K562 (cell line): ENCODE data around the gene MAP4K5. TPM values are rescaled to one million over a fixed set of nuclear protein-coding genes. Genes with fewer than 3 reads are reported as not detected.

Experiments used
- ATAC-seq: fragments of 200-7000 bp; cut with Tn5 transposase; 3 replicates; pipeline ENCODE4 v1.9.1; 2020; ENCODE audit warnings: moderate library complexity
- BruUV-seq: library from RNA; stranded (reverse); fragments of 400-500 nt; replicated peaks from 2 replicates; lab custom pipeline; 2021; lab: Mats Ljungman, UMichigan
- CTCF ChIA-PET: fragments of 300-600 bp; formaldehyde crosslinking; extraction: SDS; loops from one replicate; lab custom pipeline; 2021; ENCODE audit warnings: low intra/inter-chr PET ratio; lab: Yijun Ruan, JAX
- POLR2A ChIA-PET: fragments of 300-600, 350-650 bp; sonication (Branson Sonifier 250); formaldehyde crosslinking; extraction: SDS; loops from one replicate; lab custom pipeline; 2021; ENCODE audit warnings: antibody characterized with exemption, inconsistent platforms; lab: Yijun Ruan, JAX
- DNase-seq, 4 experiments: peaks; one replicate each; pipeline versions ENCODE4 v3.0.0 to v3.0.0-alpha.2; 2011 to 2018; ENCODE audit warnings: low spot score in 3 of 4, mixed read lengths in 3 of 4; ENCODE audit errors: extremely low read depth in 1 of 4
- FAIRE-seq: peaks from 2 replicates; lab custom pipeline; 2011; peaks lifted over from hg19 to GRCh38; lab: Jason Lieb, UNC
- H2AFZ ChIP-seq: 2 replicates; pipeline ENCODE4 v1.6.0; 2011; ENCODE audit warnings: low read depth, low read length, control low read depth, inconsistent platforms
- H3K27ac ChIP-seq: fragments of 200-600 bp; 3 replicates; pipeline ENCODE4 v1.8.0; 2011; ENCODE audit warnings: low read depth, mild to moderate bottlenecking, control low read depth, inconsistent platforms, low read length, moderate library complexity, mixed read lengths; ENCODE audit errors: extremely low read depth
- H3K27me3 ChIP-seq, 2 experiments: fragments of 300-600 bp in 1 of 2; 2 replicates in 1 of 2; 3 replicates in 1 of 2; pipeline versions ENCODE4 v1.6.0 to v1.8.0; 2011; ENCODE audit warnings: inconsistent platforms in 2 of 2, low read length in 2 of 2, mild to moderate bottlenecking in 1 of 2, mixed read lengths in 1 of 2, moderate library complexity in 1 of 2; ENCODE audit not compliant: control insufficient read depth in 2 of 2, insufficient read depth in 2 of 2
- H3K36me3 ChIP-seq: fragments of 300-600 bp; 3 replicates; pipeline ENCODE4 v1.8.0; 2011; ENCODE audit warnings: mild to moderate bottlenecking, low read length, inconsistent platforms; ENCODE audit not compliant: control insufficient read depth, insufficient read depth
- H3K4me1 ChIP-seq, 2 experiments: fragments of 200-600 bp in 1 of 2; replicated peaks in 1 of 2; 2 replicates in 1 of 2; 3 replicates in 1 of 2; pipeline versions ENCODE4 v1.5.1 to v1.8.0; 2011; ENCODE audit warnings: inconsistent platforms in 2 of 2, low read length in 2 of 2, mild to moderate bottlenecking in 1 of 2, mixed read lengths in 1 of 2, moderate library complexity in 1 of 2; ENCODE audit not compliant: control insufficient read depth in 2 of 2, insufficient read depth in 2 of 2
- H3K4me2 ChIP-seq: 2 replicates; pipeline ENCODE4 v1.6.1; 2011; ENCODE audit warnings: low read length, control low read depth, inconsistent platforms, mixed read lengths; ENCODE audit not compliant: insufficient read depth
- H3K4me3 ChIP-seq: fragments of 200-600 bp; sonication (generic), shearing (Covaris generic); 2 replicates; pipeline ENCODE4 v1.5.1; 2016; ENCODE audit warnings: control low read depth, inconsistent platforms
- H3K79me2 ChIP-seq: fragments of 200-600 bp; 3 replicates; pipeline ENCODE4 v1.8.0; 2011; ENCODE audit warnings: low read length, inconsistent platforms; ENCODE audit not compliant: control insufficient read depth, insufficient read depth
- H3K9ac ChIP-seq, 2 experiments: 2 replicates each; pipeline versions ENCODE4 v1.6.0 to v1.6.1; 2011; ENCODE audit warnings: low read depth in 2 of 2, low read length in 2 of 2, control low read depth in 1 of 2, inconsistent platforms in 1 of 2, mild to moderate bottlenecking in 1 of 2, mixed read lengths in 1 of 2; ENCODE audit not compliant: insufficient read depth in 1 of 2
- H3K9me1 ChIP-seq: one replicate; pipeline ENCODE4 v1.6.0; 2011; ENCODE audit warnings: inconsistent platforms, mild to moderate bottlenecking, low read length, moderate library complexity; ENCODE audit not compliant: control insufficient read depth, insufficient read depth
- H3K9me3 ChIP-seq: replicated peaks from 2 replicates; pipeline ENCODE4 v1.5.1; 2011; ENCODE audit warnings: low read depth, low read length, inconsistent platforms; ENCODE audit not compliant: control insufficient read depth, insufficient read depth
- H4K20me1 ChIP-seq: replicated peaks from 2 replicates; pipeline ENCODE4 v1.6.1; 2011; ENCODE audit warnings: low read length, inconsistent platforms, mixed read lengths; ENCODE audit not compliant: control insufficient read depth, insufficient read depth
- CHD4 ChIP-seq: fragments of 200-600 bp; sonication (generic); IDR thresholded peaks from 3 replicates; pipeline ENCODE4 v1.6.1; 2012; ENCODE audit warnings: low read depth, mild to moderate bottlenecking, mixed read lengths, low read length, inconsistent platforms; ENCODE audit not compliant: insufficient read depth, insufficient replicate concordance, poor library complexity, severe bottlenecking
- ID3 ChIP-seq, 2 experiments: fragments of 250-450 bp in 1 of 2; fragments of 450-650 bp in 1 of 2; sonication (Bioruptor Pico) in 1 of 2; IDR thresholded peaks; 2 replicates each; pipeline versions ENCODE4 v1.6.1 to v1.8.0; 2016 to 2021; ENCODE audit warnings: mild to moderate bottlenecking in 2 of 2, moderate library complexity in 2 of 2, missing compliant biosample characterization in 1 of 2, missing genetic modification characterization in 1 of 2
- NBN ChIP-seq: fragments of 450-650 bp; IDR thresholded peaks from 2 replicates; pipeline ENCODE4 v1.6.1; 2016; ENCODE audit warnings: low read depth, mild to moderate bottlenecking
- PTRF ChIP-seq: fragments of 450-650 bp; IDR thresholded peaks from 2 replicates; pipeline ENCODE4 v1.6.1; 2016; ENCODE audit warnings: mild to moderate bottlenecking, missing genetic modification characterization, missing compliant biosample characterization
- ZKSCAN3 ChIP-seq: fragments of 250-450 bp; sonication (Bioruptor Pico); IDR thresholded peaks from 2 replicates; pipeline ENCODE4 v1.4.0; 2020
- ZNF408 ChIP-seq: fragments of 250-450 bp; sonication (Bioruptor Pico); IDR thresholded peaks from 2 replicates; pipeline ENCODE4 v1.4.0; 2020; ENCODE audit warnings: low read depth, mild to moderate bottlenecking, moderate library complexity
- WGBS: fragments of 100-300 bp; shearing (Covaris generic); methylation state at CpG from one replicate; pipeline ENCODE4 v1.1.6; 2016; ENCODE audit warnings: low coverage, mixed read lengths; ENCODE audit not compliant: insufficient coverage; ENCODE audit errors: missing lambda C conversion rate; 5-methylcytosine and 5-hydroxymethylcytosine counted together
- in situ Hi-C: fragments of 300-500 bp; cut with MboI; formaldehyde crosslinking; loops from 4 replicates; pipeline ENCODE4 v1.15.0; 2018; ENCODE audit warnings: inconsistent platforms, mixed read lengths
- intact Hi-C: fragments of 100-400 bp; cut with micrococcal nuclease; formaldehyde crosslinking; loops from 2 replicates; pipeline ENCODE4 v1.14.2; 2022
- polyA plus RNA-seq, 8 experiments: library from polyadenylated mRNA; depleted of rRNA in 4 of 8; stranded (reverse) in 5 of 8; unstranded in 3 of 8; fragments of >200 nt; fragmentation: Nextera tagmentation in 2 of 8; fragmentation: Illumina TruSeq in 1 of 8; extraction: Ambion mirVana in 2 of 8; extraction: Trizol in 1 of 8; gene quantifications; 2 replicates each; pipeline versions ENCODE4 v1.2.1 to v1.2.3, GENCODE V29; 2011 to 2014; ENCODE audit warnings: inconsistent platforms in 1 of 8, missing spikeins in 1 of 8
- total RNA-seq, 7 experiments: library from RNA; depleted of rRNA in 6 of 7; stranded (reverse); fragments of >200 nt in 6 of 7; fragmentation: Illumina TruSeq in 2 of 7; extraction: Trizol in 2 of 7; gene quantifications; 2 replicates each; pipeline versions ENCODE4 v1.2.1 to v1.2.3, GENCODE V29; 2011 to 2021; ENCODE audit warnings: low replicate concordance in 1 of 7
- TF ChIP-seq, protein P1 (sequence below): fragments of 450-650 bp; formaldehyde crosslinking; IDR thresholded peaks from 2 replicates; pipeline ENCODE4 v1.4.0; 2022; ENCODE audit warnings: missing genetic modification characterization

Gene MAP4K5
- total and polyA plus RNA-seq, 9 of the 15 experiments (the other 6 are each of a cell fraction or from before 2014, with no cell fraction given): 5.9 to 29.4 (median 18.0) TPM

GRCh38 chr14:50389668-50390441, 142.5 kb downstream of the MAP4K5 start:
- ChIA-PET CTCF (no interaction called here), POLR2A (interaction anchor here (0.7 to 1.0 kb wide), 2 partner anchors 12 to 23 kb away, joined by 3 read pairs; no protein-coding TSS in a partner anchor)
- H3K9me1 ChIP-seq: no peaks in the 10 kb centered on the region
- in situ Hi-C loops: no loop called here
- ATAC-seq (no peak), FAIRE-seq (no peak), DNase-seq (no peak)
- H3K4me3 ChIP-seq: no peak overlapping the region
- no peak overlapping the region for H2AFZ ChIP-seq
- H3K79me2 ChIP-seq: peaks cover 7% of the 10 kb centered on the region
- H4K20me1 ChIP-seq: no peaks in the 10 kb centered on the region
- peaks cover 0 to 6% of the 10 kb centered on the region in 2 experiments; a peak in 3 of 5 replicates for H3K4me1 ChIP-seq
- intact Hi-C loops: no loop called here
- H3K4me2 ChIP-seq: no peak overlapping the region
- no peaks in the 10 kb centered on the region for H3K27me3 ChIP-seq
- H3K9ac ChIP-seq: no peak overlapping the region
- no TSS peak for BruUV-seq
- no peak overlapping the region for H3K27ac ChIP-seq
- no peaks in the 10 kb centered on the region for H3K9me3 ChIP-seq
- WGBS: 81% methylated on average over 9 of the region's 9 CpGs
- peaks cover 11% of the 10 kb centered on the region; the same call in 1 of the 3 replicates for H3K36me3 ChIP-seq
- TF ChIP-seq ID3 (CRISPR knock-in tag; IDR thresholded peaks at IDR 0.05) (no peak), ID3 (tag; IDR thresholded peaks at IDR 0.05) (no peak), ZNF408 (CRISPR knock-in tag) (no peak), NBN (no peak), PTRF (tag) (no peak), CHD4 (no peak), ZKSCAN3 (CRISPR knock-in tag) (no peak)
- TF ChIP-seq, protein P1, sequence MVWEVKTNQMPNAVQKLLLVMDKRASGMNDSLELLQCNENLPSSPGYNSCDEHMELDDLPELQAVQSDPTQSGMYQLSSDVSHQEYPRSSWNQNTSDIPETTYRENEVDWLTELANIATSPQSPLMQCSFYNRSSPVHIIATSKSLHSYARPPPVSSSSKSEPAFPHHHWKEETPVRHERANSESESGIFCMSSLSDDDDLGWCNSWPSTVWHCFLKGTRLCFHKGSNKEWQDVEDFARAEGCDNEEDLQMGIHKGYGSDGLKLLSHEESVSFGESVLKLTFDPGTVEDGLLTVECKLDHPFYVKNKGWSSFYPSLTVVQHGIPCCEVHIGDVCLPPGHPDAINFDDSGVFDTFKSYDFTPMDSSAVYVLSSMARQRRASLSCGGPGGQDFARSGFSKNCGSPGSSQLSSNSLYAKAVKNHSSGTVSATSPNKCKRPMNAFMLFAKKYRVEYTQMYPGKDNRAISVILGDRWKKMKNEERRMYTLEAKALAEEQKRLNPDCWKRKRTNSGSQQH: no peak
